ENCODE results near the gene TMC5. TPM values are rescaled to one million over a fixed set of nuclear protein-coding genes. Genes with fewer than 3 reads are reported as not detected.

Gene TMC5
- total RNA-seq, 6 donors from 2014 or later = 37.1 to 99.5 (median 62.4) TPM

- Histone ChIP-seq H3K27ac (peak overlapping the region in 1 of 4 donors; percentile 11), H3K27me3 (no peaks in the 10 kb centered on the region), H3K36me3 (peaks cover 11 to 66% (median 33%) of the 10 kb centered on the region in 4 donors), H3K4me1 (no peaks in the 10 kb centered on the region), H3K9me3 (no peaks in the 10 kb centered on the region), H3K4me3 (no peak overlapping the region)
- WGBS, 2 donors = 58 to 77% methylated on average over 5 of the region's 5 CpGs
- ATAC-seq (ENCODE audit: low FRiP score in 2 of 2) (no peak), DNase-seq (no peak)
- TF ChIP-seq CTCF (IDR thresholded peaks at IDR 0.05) (no peak), POLR2A (IDR thresholded peaks at IDR 0.05) (no peak), POLR2AphosphoS5 (IDR thresholded peaks at IDR 0.05) (no peak), EP300 (IDR thresholded peaks at IDR 0.05) (no peak)
Measured at GRCh38 chr16:19497176-19497575, 79.5 kb downstream of the TMC5 start.

GRCh38 chr16:19499006-19499405 lies 81.3 kb downstream of the TMC5 start:
- ATAC-seq (ENCODE audit: low FRiP score in 2 of 2) (no peak), DNase-seq (no peak)
- Histone ChIP-seq H3K4me1 (no peaks in the 10 kb centered on the region), H3K27ac (no peak overlapping the region), H3K36me3 (peaks cover 14 to 83% (median 49%) of the 10 kb centered on the region in 4 donors), H3K4me3 (no peak overlapping the region), H3K9me3 (no peaks in the 10 kb centered on the region), H3K27me3 (no peaks in the 10 kb centered on the region)
- TF ChIP-seq POLR2AphosphoS5 (IDR thresholded peaks at IDR 0.05) = no peak
- no peak for TF ChIP-seq CTCF (IDR thresholded peaks at IDR 0.05)
- no peak for TF ChIP-seq POLR2A (IDR thresholded peaks at IDR 0.05)
- no peak for TF ChIP-seq EP300 (IDR thresholded peaks at IDR 0.05)
- 74 to 84% methylated on average over 5 of the region's 5 CpGs for WGBS, 2 donors

- H3K36me3 ChIP-seq = peaks cover 18 to 84% (median 53%) of the 10 kb centered on the region in 4 donors
- ATAC-seq (ENCODE audit: low FRiP score in 2 of 2) = no peak
Measured at GRCh38 chr16:19499481-19499880, 81.8 kb downstream of the TMC5 start.

GRCh38 chr16:19502395-19503131 lies 84.9 kb downstream of the TMC5 start:
- Histone ChIP-seq H3K27me3 (no peaks in the 10 kb centered on the region), H3K4me3 (no peak overlapping the region), H3K4me1 (no peaks in the 10 kb centered on the region), H3K36me3 (peaks cover 14 to 98% (median 69%) of the 10 kb centered on the region in 4 donors), H3K9me3 (no peaks in the 10 kb centered on the region), H3K27ac (no peak overlapping the region)
- DNase-seq = peak in 1 of 2 donors; percentile 61
- TF ChIP-seq POLR2AphosphoS5 (IDR thresholded peaks at IDR 0.05) (no peak), CTCF (IDR thresholded peaks at IDR 0.05) (peak; percentile 47 to 74 (median 70))
- peak; percentile 76 to 80 for ATAC-seq (ENCODE audit: low FRiP score in 2 of 2)
- WGBS, 2 donors = 91 to 93% methylated on average over 3 of the region's 3 CpGs

More at GRCh38 chr16:19499481-19499880, 81.8 kb downstream of the TMC5 start:
- TF ChIP-seq POLR2AphosphoS5 (IDR thresholded peaks at IDR 0.05) (no peak), EP300 (IDR thresholded peaks at IDR 0.05) (no peak), POLR2A (IDR thresholded peaks at IDR 0.05) (no peak), CTCF (IDR thresholded peaks at IDR 0.05) (no peak)
- Histone ChIP-seq H3K4me3 (no peak overlapping the region), H3K27me3 (no peaks in the 10 kb centered on the region), H3K27ac (no peak overlapping the region), H3K9me3 (no peaks in the 10 kb centered on the region), H3K4me1 (no peaks in the 10 kb centered on the region)
- WGBS, 2 donors = 90 to 91% methylated on average over 3 of the region's 3 CpGs
- DNase-seq = no peak

Data from upper lobe of left lung (tissue), 6 donors.